SU-DHL-6 (cell line): ENCODE measurements around the gene SPINK8.

Experiments
- H2AFZ ChIP-seq: fragments of 200-600 bp; sonication (generic); 2 replicates; pipeline ENCODE4 v1.6.1; 2014; ENCODE audit warnings: low read depth, mild to moderate bottlenecking, moderate library complexity, mixed read lengths, antibody characterized with exemption, low read length; ENCODE audit not compliant: severe bottlenecking
- H3F3A ChIP-seq: fragments of 200-600 bp; shearing (Covaris generic); 2 replicates; pipeline ENCODE4 v1.6.0; 2016; ENCODE audit warnings: antibody characterized with exemption, mild to moderate bottlenecking; ENCODE audit not compliant: insufficient read depth
- H3K27ac ChIP-seq: fragments of 200-600 bp; sonication (generic); 2 replicates; pipeline ENCODE4 v1.5.1; 2016; ENCODE audit warnings: low read depth, mild to moderate bottlenecking, low read length, moderate library complexity, mixed read lengths
- H3K27me3 ChIP-seq: fragments of 200-600 bp; sonication (generic), shearing (Covaris generic); 2 replicates; pipeline ENCODE4 v1.6.0; 2014; ENCODE audit warnings: mild to moderate bottlenecking, low read length
- H3K36me3 ChIP-seq: fragments of 200-600 bp; sonication (generic); 2 replicates; pipeline ENCODE4 v1.6.1; 2014; ENCODE audit warnings: mild to moderate bottlenecking, low read length, mixed read lengths
- H3K4me2 ChIP-seq: fragments of 300-600, 200-600 bp; shearing (Covaris generic), sonication (generic); 2 replicates; pipeline ENCODE4 v1.6.0; 2014; ENCODE audit warnings: low read length, low read depth, mild to moderate bottlenecking; ENCODE audit not compliant: poor library complexity, severe bottlenecking
- H3K4me3 ChIP-seq: fragments of 200-600 bp; sonication (generic); 2 replicates; pipeline ENCODE4 v1.5.1; 2014; ENCODE audit warnings: antibody characterized with exemption, low read length, mild to moderate bottlenecking, mixed read lengths; ENCODE audit not compliant: insufficient read depth, poor library complexity, severe bottlenecking
- H3K79me2 ChIP-seq: fragments of 200-600 bp; sonication (generic); 2 replicates; pipeline ENCODE4 v1.6.1; 2014; ENCODE audit warnings: mild to moderate bottlenecking, low read length, moderate library complexity; ENCODE audit not compliant: insufficient read depth
- H3K9ac ChIP-seq: fragments of 200-600 bp; sonication (generic); 2 replicates; pipeline ENCODE4 v1.7.0; 2014; ENCODE audit warnings: mild to moderate bottlenecking, low read length
- H3K9me2 ChIP-seq: fragments of 200-600 bp; sonication (generic); replicated peaks from 2 replicates; pipeline ENCODE4 v1.6.1; 2014; ENCODE audit warnings: low read length; ENCODE audit not compliant: insufficient read depth
- H3K9me3 ChIP-seq: fragments of 200-600 bp; sonication (generic); 2 replicates; pipeline ENCODE4 v1.6.1; 2014; ENCODE audit warnings: low read length, mixed read lengths; ENCODE audit not compliant: insufficient read depth
- H4K20me1 ChIP-seq: fragments of 200-600 bp; sonication (generic); 2 replicates; pipeline ENCODE4 v1.6.1; 2014; ENCODE audit warnings: low read depth, mild to moderate bottlenecking, antibody characterized with exemption, low read length, moderate library complexity, mixed read lengths
- CTCF ChIP-seq: fragments of 200-600 bp; sonication (generic); IDR thresholded peaks from one replicate; pipeline ENCODE4 v1.5.1; 2017; ENCODE audit warnings: antibody characterized with exemption, mild to moderate bottlenecking, low read length, moderate library complexity; ENCODE audit not compliant: insufficient read depth, poor library complexity, severe bottlenecking
- EZH2phosphoT487 ChIP-seq: fragments of 200-600 bp; sonication (generic), shearing (Covaris generic); conservative IDR thresholded peaks from 2 replicates; pipeline ENCODE4 v1.6.1; 2018; ENCODE audit warnings: mild to moderate bottlenecking, antibody characterized with exemption, low read length, moderate library complexity, mixed read lengths

The SPINK8 gene

GRCh38 chr3:48367201-48367600 lies 33.7 kb upstream of the SPINK8 start:
- H3K4me3 ChIP-seq, result no peak overlapping the region
- H3K79me2 ChIP-seq, result no peaks in the 10 kb centered on the region
- no peak overlapping the region for H3K9ac ChIP-seq
- no peak overlapping the region for H3K27ac ChIP-seq
- H3K9me3 ChIP-seq, result no peaks in the 10 kb centered on the region
- no peak overlapping the region for H3K4me2 ChIP-seq
- H4K20me1 ChIP-seq, result no peaks in the 10 kb centered on the region
- no peaks in the 10 kb centered on the region for H3K36me3 ChIP-seq
- TF ChIP-seq CTCF (no peak), EZH2phosphoT487 (no peak)
- H3K27me3 ChIP-seq, result no peaks in the 10 kb centered on the region
- no peak overlapping the region for H2AFZ ChIP-seq
- H3F3A ChIP-seq, result no peaks in the 10 kb centered on the region
- H3K9me2 ChIP-seq, result no peaks in the 10 kb centered on the region

GRCh38 chr3:48364840-48365239 lies 31.4 kb upstream of the SPINK8 start:
- H3K79me2 ChIP-seq, result no peaks in the 10 kb centered on the region
- no peak overlapping the region for H3K9ac ChIP-seq
- TF ChIP-seq CTCF (no peak), EZH2phosphoT487 (no peak)
- no peaks in the 10 kb centered on the region for H4K20me1 ChIP-seq
- 0 out of 2 replicates have a peak, but pooled peaks cover 3% of the 10 kb centered on the region for H3K27me3 ChIP-seq
- H3K9me3 ChIP-seq, result no peaks in the 10 kb centered on the region
- H3K27ac ChIP-seq, result no peak overlapping the region
- no peak overlapping the region for H3K4me2 ChIP-seq
- peaks cover 4% of the 10 kb centered on the region; the same call in 1 of the 2 replicates for H3K36me3 ChIP-seq
- H3K4me3 ChIP-seq, result no peak overlapping the region
- no peaks in the 10 kb centered on the region for H3K9me2 ChIP-seq
- H2AFZ ChIP-seq, result no peak overlapping the region
- H3F3A ChIP-seq, result no peaks in the 10 kb centered on the region

GRCh38 chr3:48361928-48362327 lies 28.5 kb upstream of the SPINK8 start:
- H3K27me3 ChIP-seq, result 0 out of 2 replicates have a peak, but pooled peaks cover 3% of the 10 kb centered on the region
- peaks cover 17% of the 10 kb centered on the region; the same call in 1 of the 2 replicates for H3K9me3 ChIP-seq
- no peak overlapping the region for H3K9ac ChIP-seq
- no peak overlapping the region for H3K4me2 ChIP-seq
- H2AFZ ChIP-seq, result no peak overlapping the region
- no peaks in the 10 kb centered on the region for H3F3A ChIP-seq
- no peaks in the 10 kb centered on the region for H3K79me2 ChIP-seq
- H3K4me3 ChIP-seq, result no peak overlapping the region
- no peaks in the 10 kb centered on the region for H3K9me2 ChIP-seq
- H4K20me1 ChIP-seq, result no peaks in the 10 kb centered on the region
- TF ChIP-seq EZH2phosphoT487 (no peak), CTCF (no peak)
- peaks cover 4% of the 10 kb centered on the region; the same call in 1 of the 2 replicates for H3K36me3 ChIP-seq
- no peak overlapping the region for H3K27ac ChIP-seq
